ENCODE results near the gene PRMT2.

DNA sequence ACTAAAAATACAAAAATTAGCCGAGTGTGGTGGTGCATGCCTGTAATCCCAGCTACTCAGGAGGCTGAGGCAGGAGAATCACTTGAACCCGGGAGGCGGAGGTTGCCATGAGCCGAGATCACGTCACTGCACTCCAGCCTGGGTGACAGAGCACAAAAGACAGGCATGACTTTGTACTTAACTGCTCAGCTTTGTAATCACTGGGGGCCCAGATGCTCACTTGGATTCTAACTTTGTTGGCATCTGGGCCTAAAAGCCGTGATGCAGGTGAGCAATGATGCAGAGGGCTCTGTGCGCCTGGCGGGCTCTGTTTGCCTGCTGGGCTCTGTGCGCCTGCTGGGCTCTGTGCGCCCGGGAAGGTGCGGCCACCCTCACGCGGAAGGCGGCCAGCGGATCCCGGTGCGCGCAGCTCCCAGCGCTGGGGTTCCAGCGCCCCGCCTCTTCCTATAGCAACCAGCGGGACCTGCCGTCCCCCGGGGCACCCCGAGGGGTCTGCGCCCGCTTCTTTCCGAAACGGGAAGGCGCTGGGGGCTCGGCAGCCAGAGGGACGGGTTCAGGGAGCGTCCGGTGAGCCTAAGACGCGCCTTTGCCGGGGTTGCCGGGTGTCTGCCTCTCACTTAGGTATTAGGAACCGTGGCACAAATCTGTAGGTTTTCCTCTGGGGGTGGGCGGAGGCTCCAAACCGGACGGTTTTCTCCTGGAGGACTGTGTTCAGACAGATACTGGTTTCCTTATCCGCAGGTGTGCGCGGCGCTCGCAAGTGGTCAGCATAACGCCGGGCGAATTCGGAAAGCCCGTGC, 31.7 kb downstream of the PRMT2 start:
- TF ChIP-seq CTCF (IDR thresholded peaks at IDR 0.05) (no peak), EP300 (IDR thresholded peaks at IDR 0.05) (no peak)
